NB4 (cell line): ENCODE results near the gene STOX1.

Experiments used
- CTCF ChIP-seq: IDR thresholded peaks from one replicate; pipeline ENCODE4 v1.5.1; 2012; ENCODE audit warnings: low read depth, low read length
- MAX ChIP-seq: IDR thresholded peaks from 2 replicates; pipeline ENCODE4 v1.6.1; 2011; ENCODE audit warnings: low read depth, low read length

GRCh38 chr10:68938117-68938516 is 110.8 kb downstream of the STOX1 start:
- TF ChIP-seq CTCF (no peak), MAX (no peak)
